Esophagus muscularis mucosa (tissue), 4 donors: Measurements from ENCODE around the gene COMMD1. TPM values are rescaled to one million over a fixed set of nuclear protein-coding genes. Genes with fewer than 3 reads are reported as not detected.

Source experiments
- DNase-seq: peaks from one replicate; pipeline ENCODE4 v3.0.0-alpha.2; 2017; ENCODE audit errors: extremely low spot score
- H3K27ac ChIP-seq, 4 donors: fragments of 200-600 bp; sonication (generic); replicated peaks in 1 of 4; 1 replicate in 3 of 4; 2 replicates in 1 of 4; pipeline ENCODE4 v1.5.1; 2016 to 2019; ENCODE audit warnings: mild to moderate bottlenecking in 1 of 4
- H3K27me3 ChIP-seq, 4 donors: fragments of 200-600 bp; sonication (generic); one replicate each; pipeline versions ENCODE4 v1.5.1 to v1.6.0; 2016 to 2019
- H3K36me3 ChIP-seq, 4 donors: fragments of 200-600 bp; sonication (generic); one replicate each; pipeline ENCODE4 v1.5.1; 2016 to 2019
- H3K4me1 ChIP-seq, 4 donors: fragments of 200-600 bp; sonication (generic); one replicate each; pipeline ENCODE4 v1.5.1; 2016 to 2019
- H3K4me3 ChIP-seq, 4 donors: fragments of 200-600 bp; sonication (generic); 1 replicate in 2 of 4; 2 replicates in 2 of 4; pipeline ENCODE4 v1.5.1; 2016 to 2019; ENCODE audit warnings: mild to moderate bottlenecking in 4 of 4, moderate library complexity in 1 of 4
- H3K9me3 ChIP-seq, 4 donors: fragments of 200-600 bp; sonication (generic); 1 replicate in 3 of 4; 2 replicates in 1 of 4; pipeline ENCODE4 v1.5.1; 2016 to 2019
- CTCF ChIP-seq, 3 experiments: fragments of 200-600 bp in 2 of 3; fragments of 450-650 bp in 1 of 3; sonication (generic) in 2 of 3; IDR thresholded peaks; one replicate each; pipeline ENCODE4 v1.5.1; 2017 to 2019; ENCODE audit warnings: antibody characterized with exemption in 3 of 3, mild to moderate bottlenecking in 2 of 3, moderate library complexity in 1 of 3
- EP300 ChIP-seq: sonication (generic); formaldehyde crosslinking; IDR thresholded peaks from one replicate; pipeline ENCODE4 v1.6.1; 2017; ENCODE audit warnings: antibody characterized with exemption
- POLR2A ChIP-seq: fragments of 450-650 bp; IDR thresholded peaks from one replicate; pipeline ENCODE4 v1.6.1; 2017; ENCODE audit warnings: antibody characterized with exemption, moderate library complexity, mild to moderate bottlenecking, low read depth
- POLR2AphosphoS5 ChIP-seq, 2 donors: sonication (generic); formaldehyde crosslinking; IDR thresholded peaks; one replicate each; pipeline ENCODE4 v1.6.1; 2017; ENCODE audit warnings: antibody characterized with exemption in 2 of 2
- WGBS: methylation state at CpG from one replicate; pipeline ENCODE4 v1.1.5; 2018; 5-methylcytosine and 5-hydroxymethylcytosine counted together
- intact Hi-C: fragments of 100-400 bp; cut with DNase I; formaldehyde crosslinking; loops from one replicate; pipeline ENCODE4 v1.15.1; 2023
- total RNA-seq, 4 donors: library from RNA; depleted of rRNA; stranded (reverse); fragments of >200 nt; gene quantifications; one replicate each; pipeline versions ENCODE4 v1.1.0 to v1.2.1, GENCODE V29; 2016

Gene COMMD1
- total RNA-seq, 4 donors from 2014 or later = 25.1 to 42.4 (median 37.2) TPM

DNA sequence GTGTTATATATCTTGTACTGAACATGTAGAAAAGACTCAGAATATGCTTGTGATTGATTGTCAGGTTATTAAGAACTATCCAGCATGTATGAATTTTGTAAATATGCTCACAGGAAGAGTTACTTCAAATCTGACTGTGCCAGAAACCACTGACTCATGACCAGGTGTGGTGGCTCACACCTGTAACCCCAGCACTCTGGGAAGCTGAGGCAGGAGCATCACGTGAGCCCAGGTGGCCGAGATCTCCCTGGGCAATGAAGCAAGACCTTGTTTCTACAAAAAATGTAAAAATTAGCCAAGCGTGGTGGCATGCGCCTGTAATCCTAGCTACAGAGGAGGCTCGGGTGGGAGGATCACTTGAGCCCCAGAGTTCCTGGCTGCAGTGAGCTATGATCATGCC, 126.6 kb downstream of the COMMD1 start:
- H3K27ac ChIP-seq = no peak overlapping the region
- no peak overlapping the region for H3K4me3 ChIP-seq
- intact Hi-C loops = no loop called here
- no peaks in the 10 kb centered on the region for H3K36me3 ChIP-seq
- no peaks in the 10 kb centered on the region for H3K4me1 ChIP-seq
- no peaks in the 10 kb centered on the region for H3K27me3 ChIP-seq
- TF ChIP-seq EP300 = no peak
- no peak for TF ChIP-seq POLR2AphosphoS5 (IDR thresholded peaks at IDR 0.05)
- no peak for TF ChIP-seq POLR2A
- TF ChIP-seq CTCF (IDR thresholded peaks at IDR 0.05) = no peak
- no peaks in the 10 kb centered on the region for H3K9me3 ChIP-seq
- 97% methylated on average over 5 of the region's 5 CpGs for WGBS
- DNase-seq = no peak

- no peaks in the 10 kb centered on the region for H3K9me3 ChIP-seq
- no peaks in the 10 kb centered on the region for H3K36me3 ChIP-seq
- H3K27ac ChIP-seq = no peak overlapping the region
- no peaks in the 10 kb centered on the region for H3K4me1 ChIP-seq
- intact Hi-C loops = no loop called here
- H3K4me3 ChIP-seq = no peak overlapping the region
- DNase-seq = no peak
- TF ChIP-seq CTCF (IDR thresholded peaks at IDR 0.05) = no peak
- no peak for TF ChIP-seq EP300
- TF ChIP-seq POLR2A = no peak
- no peak for TF ChIP-seq POLR2AphosphoS5 (IDR thresholded peaks at IDR 0.05)
- no peaks in the 10 kb centered on the region for H3K27me3 ChIP-seq
Observed at GRCh38 chr2:62034715-62035114, 129.2 kb downstream of the COMMD1 start.

GRCh38 chr2:62036229-62036628, 130.8 kb downstream of the COMMD1 start:
- H3K4me3 ChIP-seq = no peak overlapping the region
- DNase-seq = no peak
- H3K27ac ChIP-seq = no peak overlapping the region
- no peaks in the 10 kb centered on the region for H3K9me3 ChIP-seq
- no peaks in the 10 kb centered on the region for H3K4me1 ChIP-seq
- H3K36me3 ChIP-seq = no peaks in the 10 kb centered on the region
- intact Hi-C loops = no loop called here
- TF ChIP-seq POLR2A (no peak), EP300 (no peak), CTCF (IDR thresholded peaks at IDR 0.05) (no peak), POLR2AphosphoS5 (IDR thresholded peaks at IDR 0.05) (no peak)
- 93% methylated on average over 1 of the region's 1 CpG for WGBS
- H3K27me3 ChIP-seq = no peaks in the 10 kb centered on the region

DNA sequence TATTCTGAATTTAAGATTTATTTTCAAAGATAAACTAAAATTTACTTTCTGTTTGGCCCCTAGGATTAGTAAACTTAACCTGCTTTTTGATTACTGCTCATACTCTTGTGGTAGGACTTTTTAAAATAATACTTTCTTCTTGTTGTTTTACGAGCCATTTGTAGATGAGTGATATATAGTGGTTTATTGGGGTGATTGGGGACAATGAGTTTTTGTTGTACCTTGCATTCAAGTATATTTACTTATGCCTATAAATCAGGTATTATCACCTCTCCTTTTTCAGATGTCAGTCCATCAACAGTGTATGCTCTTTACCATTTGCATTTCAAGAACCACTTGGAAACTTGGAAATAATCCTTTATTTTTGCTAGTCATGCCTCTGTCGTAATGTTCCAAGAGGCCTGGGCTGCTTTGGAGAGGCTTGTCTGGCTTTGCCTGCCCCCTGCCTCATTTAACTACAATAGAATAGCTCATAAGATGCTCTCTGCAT, 131.3 kb downstream of the COMMD1 start:
- H3K9me3 ChIP-seq = no peaks in the 10 kb centered on the region
- no peak overlapping the region for H3K27ac ChIP-seq
- peaks cover 0 to under 1% (median 0%) of the 10 kb centered on the region in 4 donors for H3K4me1 ChIP-seq
- no peak overlapping the region for H3K4me3 ChIP-seq
- TF ChIP-seq POLR2AphosphoS5 (IDR thresholded peaks at IDR 0.05) = no peak
- no peak for TF ChIP-seq CTCF (IDR thresholded peaks at IDR 0.05)
- no peak for TF ChIP-seq EP300
- no peak for TF ChIP-seq POLR2A
- H3K36me3 ChIP-seq = no peaks in the 10 kb centered on the region
- no peak for DNase-seq
- WGBS = 99% methylated on average over 2 of the region's 2 CpGs
- no peaks in the 10 kb centered on the region for H3K27me3 ChIP-seq
- intact Hi-C loops = no loop called here
